PC-9 (cell line): ENCODE data around the gene PLCL2.

ENCODE experiments used
- EZH2 ChIP-seq: fragments of 200-600 bp; sonication (generic); IDR thresholded peaks from 2 replicates; pipeline ENCODE4 v1.8.0; 2017; ENCODE audit warnings: antibody characterized with exemption, low read depth
- TF ChIP-seq, protein P1 (sequence below): fragments of 200-600 bp; sonication (generic); conservative IDR thresholded peaks from 2 replicates; pipeline ENCODE4 v1.6.1; 2017; ENCODE audit warnings: mixed run types, antibody characterized with exemption, mild to moderate bottlenecking, moderate library complexity

DNA sequence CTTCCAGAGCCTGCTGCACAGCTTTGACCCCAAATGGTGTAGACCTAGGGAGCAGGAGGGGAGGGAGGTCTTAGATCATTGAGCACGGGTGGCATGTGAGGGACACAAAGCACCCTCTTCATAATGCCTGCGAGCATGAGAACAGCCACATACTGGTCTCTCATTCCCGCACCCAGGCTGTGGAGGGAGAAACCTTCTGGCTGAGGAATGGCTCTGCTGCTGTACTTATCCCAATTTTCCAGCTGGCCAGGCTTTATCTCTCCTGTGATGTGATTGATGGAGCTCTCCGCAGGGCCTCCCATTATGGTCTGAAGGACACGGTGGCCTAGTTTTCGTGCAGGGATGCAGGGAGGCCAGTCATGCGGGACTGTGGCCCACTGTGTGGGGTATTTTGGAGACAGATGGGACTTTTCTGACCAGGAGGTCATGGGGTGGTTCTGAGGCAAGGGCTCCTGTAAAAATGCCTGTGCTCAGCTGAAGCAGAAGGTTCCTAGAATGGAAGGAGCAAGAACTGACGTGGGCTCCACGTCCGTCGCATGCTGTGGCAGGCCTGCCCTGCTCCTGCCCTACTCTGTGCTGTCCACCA, 251.5 kb downstream of the PLCL2 start:
- no peak for TF ChIP-seq EZH2
- TF ChIP-seq, protein P1, sequence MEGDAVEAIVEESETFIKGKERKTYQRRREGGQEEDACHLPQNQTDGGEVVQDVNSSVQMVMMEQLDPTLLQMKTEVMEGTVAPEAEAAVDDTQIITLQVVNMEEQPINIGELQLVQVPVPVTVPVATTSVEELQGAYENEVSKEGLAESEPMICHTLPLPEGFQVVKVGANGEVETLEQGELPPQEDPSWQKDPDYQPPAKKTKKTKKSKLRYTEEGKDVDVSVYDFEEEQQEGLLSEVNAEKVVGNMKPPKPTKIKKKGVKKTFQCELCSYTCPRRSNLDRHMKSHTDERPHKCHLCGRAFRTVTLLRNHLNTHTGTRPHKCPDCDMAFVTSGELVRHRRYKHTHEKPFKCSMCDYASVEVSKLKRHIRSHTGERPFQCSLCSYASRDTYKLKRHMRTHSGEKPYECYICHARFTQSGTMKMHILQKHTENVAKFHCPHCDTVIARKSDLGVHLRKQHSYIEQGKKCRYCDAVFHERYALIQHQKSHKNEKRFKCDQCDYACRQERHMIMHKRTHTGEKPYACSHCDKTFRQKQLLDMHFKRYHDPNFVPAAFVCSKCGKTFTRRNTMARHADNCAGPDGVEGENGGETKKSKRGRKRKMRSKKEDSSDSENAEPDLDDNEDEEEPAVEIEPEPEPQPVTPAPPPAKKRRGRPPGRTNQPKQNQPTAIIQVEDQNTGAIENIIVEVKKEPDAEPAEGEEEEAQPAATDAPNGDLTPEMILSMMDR, result no peak
